ENCODE data around the gene SCTR. TPM values are rescaled to one million over a fixed set of nuclear protein-coding genes. Genes with fewer than 3 reads are reported as not detected.
A peak's percentile ranks its signal among the peaks of the same experiment; 100 is the strongest.

Gene SCTR
- total RNA-seq, result not detected in 2 replicates

GRCh38 chr2:119523952-119524694 lies at the start of gene SCTR:
SCTR (minus strand) TSS chr2:119524483; CDS start chr2:119524226, 257 bp downstream.
- Mint-ChIP-seq H3K36me3 (ENCODE audit: low read depth) (no peaks in the 10 kb centered on the region), H3K4me1 (no peaks in the 10 kb centered on the region), H3K27ac (no peak within 1 kb of the TSS), H3K27me3 (peaks cover 35% of the 10 kb centered on the region), H3K4me3 (no peak within 1 kb of the TSS), H3K9me3 (no peaks in the 10 kb centered on the region)
- no peak for DNase-seq
- intact Hi-C loops (cut with micrococcal nuclease), result no loop called here

GRCh38 chr2:119567292-119567691 lies 43.0 kb upstream of the SCTR start:
- DNase-seq, result no peak
- Mint-ChIP-seq H3K27ac (no peak overlapping the region), H3K36me3 (ENCODE audit: low read depth) (no peaks in the 10 kb centered on the region), H3K9me3 (no peaks in the 10 kb centered on the region), H3K4me1 (no peaks in the 10 kb centered on the region), H3K27me3 (peaks cover 14% of the 10 kb centered on the region), H3K4me3 (no peak overlapping the region)
- intact Hi-C loops (cut with micrococcal nuclease), result no loop called here

DNA sequence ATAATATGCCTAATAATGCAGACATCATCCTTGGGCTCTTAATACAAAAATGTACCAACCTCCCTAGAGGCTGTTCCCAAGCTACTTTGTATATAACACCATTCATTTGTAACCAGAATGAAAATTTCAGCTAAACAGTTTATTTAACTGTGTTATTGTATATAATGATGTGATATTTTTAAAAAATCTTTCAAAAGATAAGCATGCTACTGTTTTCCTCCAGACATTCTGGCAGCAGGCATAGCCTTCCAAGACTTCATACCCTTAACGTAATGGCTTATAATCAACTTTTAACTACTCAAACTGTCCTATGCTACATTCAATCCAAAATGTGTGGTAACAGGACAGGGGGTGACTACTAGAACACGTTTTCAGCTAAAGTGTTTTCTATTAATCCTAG lies 41.2 kb upstream of the SCTR start:
- Mint-ChIP-seq H3K9me3 (no peaks in the 10 kb centered on the region), H3K27me3 (peaks cover 13% of the 10 kb centered on the region), H3K36me3 (ENCODE audit: low read depth) (no peaks in the 10 kb centered on the region), H3K4me3 (no peak overlapping the region), H3K27ac (no peak overlapping the region), H3K4me1 (no peaks in the 10 kb centered on the region)
- intact Hi-C loops (cut with micrococcal nuclease), result no loop called here
- no peak for DNase-seq

DNA sequence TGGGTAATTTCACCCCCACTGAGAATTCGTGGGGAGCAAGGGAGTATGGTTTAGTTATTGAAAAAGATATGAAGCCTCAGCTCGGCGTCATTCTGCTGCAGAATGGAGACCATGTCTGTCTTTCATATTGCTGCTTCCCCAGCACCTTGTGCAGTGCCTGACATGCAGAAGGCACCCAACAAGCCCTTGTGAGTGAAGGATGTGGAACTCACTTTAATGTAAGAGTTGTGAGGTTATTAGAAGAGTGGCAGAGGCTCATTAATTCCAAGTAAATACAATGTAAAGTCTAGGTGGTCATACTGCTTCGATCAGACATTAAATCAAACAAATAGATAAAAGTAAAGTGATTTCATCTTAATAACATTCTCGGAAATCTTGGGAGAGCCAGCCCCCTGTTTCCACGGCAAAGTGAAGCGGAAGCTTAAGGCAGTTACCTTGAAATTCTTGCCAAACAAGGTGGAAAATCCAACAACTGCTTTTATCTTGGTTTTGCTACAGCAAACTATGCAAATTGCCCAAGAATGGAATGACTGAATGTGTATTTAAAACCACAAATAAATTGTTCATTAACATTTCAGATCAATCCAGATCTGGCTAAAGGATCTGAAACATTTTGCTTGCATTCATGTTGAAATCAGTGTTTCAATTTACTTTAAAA lies 29.5 kb upstream of the SCTR start:
- no peaks in the 10 kb centered on the region for H3K36me3 Mint-ChIP-seq (ENCODE audit: low read depth)
- H3K27me3 Mint-ChIP-seq, result peaks cover 7% of the 10 kb centered on the region
- peak; percentile 47 for DNase-seq
- no peak overlapping the region for H3K4me3 Mint-ChIP-seq
- no peaks in the 10 kb centered on the region for H3K4me1 Mint-ChIP-seq
- intact Hi-C loops (cut with micrococcal nuclease), result no loop called here
- no peaks in the 10 kb centered on the region for H3K9me3 Mint-ChIP-seq
- no peak overlapping the region for H3K27ac Mint-ChIP-seq

DNA sequence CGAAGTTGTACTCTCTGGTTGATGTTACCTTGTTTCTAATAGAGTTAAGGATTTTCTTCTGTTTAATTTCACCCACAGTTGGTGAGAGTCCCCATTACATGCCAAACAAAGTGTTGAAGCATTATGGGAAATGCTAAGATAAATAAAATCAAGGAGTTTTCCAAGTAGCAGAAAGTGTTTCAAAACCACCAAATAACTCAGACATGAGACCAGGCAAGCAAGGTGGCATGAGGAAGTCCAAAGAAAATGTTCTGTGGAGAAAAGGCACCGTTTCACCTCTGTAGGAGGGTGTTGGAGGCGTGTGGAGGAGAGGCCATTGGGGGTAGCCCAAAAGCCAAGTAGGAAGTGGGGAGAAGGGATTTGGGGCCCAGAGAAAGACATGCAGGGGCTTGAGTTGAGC lies 28.6 kb upstream of the SCTR start:
- Mint-ChIP-seq H3K27ac (no peak overlapping the region), H3K4me3 (no peak overlapping the region), H3K36me3 (ENCODE audit: low read depth) (no peaks in the 10 kb centered on the region), H3K4me1 (no peaks in the 10 kb centered on the region), H3K9me3 (no peaks in the 10 kb centered on the region), H3K27me3 (peaks cover 7% of the 10 kb centered on the region)
- peak; percentile 40 for DNase-seq
- intact Hi-C loops (cut with micrococcal nuclease), result no loop called here

GRCh38 chr2:119550856-119551255 lies 26.6 kb upstream of the SCTR start:
- Mint-ChIP-seq H3K36me3 (ENCODE audit: low read depth) (no peaks in the 10 kb centered on the region), H3K4me3 (no peak overlapping the region), H3K9me3 (no peaks in the 10 kb centered on the region), H3K27ac (no peak overlapping the region), H3K27me3 (peaks cover 13% of the 10 kb centered on the region), H3K4me1 (no peaks in the 10 kb centered on the region)
- intact Hi-C loops (cut with micrococcal nuclease), result no loop called here
- DNase-seq, result no peak

DNA sequence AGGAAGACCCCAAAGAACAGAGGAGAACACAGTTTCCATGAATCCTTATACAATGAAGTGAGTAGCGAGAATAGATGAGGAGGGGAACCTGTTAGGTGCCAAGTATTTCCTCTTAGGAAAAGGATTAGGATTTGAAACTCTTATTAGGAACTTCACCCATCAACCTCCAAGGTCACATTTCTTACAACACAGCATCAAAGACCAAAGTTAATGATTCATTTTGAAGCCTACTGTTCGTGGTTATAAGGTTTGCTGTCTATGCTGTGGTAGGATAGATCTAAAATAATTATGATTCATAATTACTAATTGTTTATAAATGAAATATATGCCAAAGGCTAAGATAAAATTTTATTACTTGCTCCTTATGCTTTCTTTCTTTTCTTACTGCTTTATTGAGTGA lies 26.1 kb upstream of the SCTR start:
- intact Hi-C loops (cut with micrococcal nuclease), result no loop called here
- Mint-ChIP-seq H3K27ac (no peak overlapping the region), H3K36me3 (ENCODE audit: low read depth) (no peaks in the 10 kb centered on the region), H3K4me3 (no peak overlapping the region), H3K9me3 (no peaks in the 10 kb centered on the region), H3K4me1 (no peaks in the 10 kb centered on the region), H3K27me3 (peaks cover 16% of the 10 kb centered on the region)
- DNase-seq, result no peak

GRCh38 chr2:119549241-119549640 lies 25.0 kb upstream of the SCTR start:
- intact Hi-C loops (cut with micrococcal nuclease), result no loop called here

DNA sequence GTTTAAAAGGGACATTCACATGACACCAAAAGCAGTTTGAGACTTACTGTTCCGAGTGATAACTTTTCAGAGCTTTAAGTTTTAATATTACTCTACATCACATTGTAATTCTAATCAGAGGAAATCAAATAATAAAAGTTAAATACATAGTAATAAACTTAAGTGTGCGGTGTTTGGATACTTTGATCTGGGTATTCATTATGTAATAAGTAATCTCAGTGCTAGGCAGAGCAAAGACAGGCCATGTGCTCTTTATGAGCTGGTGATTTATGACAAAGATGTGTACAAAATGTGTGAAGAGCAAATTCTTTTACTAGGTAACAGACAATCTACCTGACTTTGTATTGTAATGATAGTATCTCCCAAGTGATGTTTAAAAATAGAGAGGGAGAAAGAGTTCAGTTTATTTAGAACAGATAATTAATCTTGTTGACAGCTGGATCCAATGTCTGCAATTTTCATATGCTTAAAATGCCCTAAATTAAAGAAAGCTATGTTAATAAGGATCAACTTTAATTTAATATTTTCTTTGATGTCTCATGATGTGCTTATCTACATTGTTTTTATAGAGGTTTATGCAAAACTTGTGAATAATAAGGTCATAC lies 24.3 kb upstream of the SCTR start:
- H3K36me3 Mint-ChIP-seq (ENCODE audit: low read depth), result peaks cover 2% of the 10 kb centered on the region
- intact Hi-C loops (cut with micrococcal nuclease), result no loop called here
- H3K27ac Mint-ChIP-seq, result no peak overlapping the region
- peaks cover 24% of the 10 kb centered on the region for H3K27me3 Mint-ChIP-seq
- peaks cover 4% of the 10 kb centered on the region for H3K9me3 Mint-ChIP-seq
- DNase-seq, result no peak
- H3K4me3 Mint-ChIP-seq, result no peak overlapping the region
- H3K4me1 Mint-ChIP-seq, result peaks cover 5% of the 10 kb centered on the region

More at GRCh38 chr2:119549241-119549640, 25.0 kb upstream of the SCTR start:
- peaks cover 2% of the 10 kb centered on the region for H3K4me1 Mint-ChIP-seq
- H3K4me3 Mint-ChIP-seq, result no peak overlapping the region
- peaks cover 20% of the 10 kb centered on the region for H3K27me3 Mint-ChIP-seq
- H3K27ac Mint-ChIP-seq, result no peak overlapping the region
- no peak for DNase-seq
- peaks cover 2% of the 10 kb centered on the region for H3K36me3 Mint-ChIP-seq (ENCODE audit: low read depth)
- H3K9me3 Mint-ChIP-seq, result peaks cover 4% of the 10 kb centered on the region

GRCh38 chr2:119546447-119546767 lies 22.1 kb upstream of the SCTR start:
- peaks cover 34% of the 10 kb centered on the region for H3K27me3 Mint-ChIP-seq
- H3K9me3 Mint-ChIP-seq, result peaks cover 9% of the 10 kb centered on the region
- peaks cover 5% of the 10 kb centered on the region for H3K4me1 Mint-ChIP-seq
- no peak overlapping the region for H3K4me3 Mint-ChIP-seq
- peaks cover 2% of the 10 kb centered on the region for H3K36me3 Mint-ChIP-seq (ENCODE audit: low read depth)
- no peak overlapping the region for H3K27ac Mint-ChIP-seq
- intact Hi-C loops (cut with micrococcal nuclease), result no loop called here
- no peak for DNase-seq

- H3K4me1 Mint-ChIP-seq, result peaks cover 5% of the 10 kb centered on the region
- H3K4me3 Mint-ChIP-seq, result no peak overlapping the region
- peaks cover 34% of the 10 kb centered on the region for H3K27me3 Mint-ChIP-seq
- H3K27ac Mint-ChIP-seq, result no peak overlapping the region
- DNase-seq, result no peak
- H3K36me3 Mint-ChIP-seq (ENCODE audit: low read depth), result peaks cover 2% of the 10 kb centered on the region
- peaks cover 9% of the 10 kb centered on the region for H3K9me3 Mint-ChIP-seq
- intact Hi-C loops (cut with micrococcal nuclease), result no loop called here
Measured at GRCh38 chr2:119545754-119546446, 21.6 kb upstream of the SCTR start.

GRCh38 chr2:119544939-119545475 lies 20.7 kb upstream of the SCTR start:
- no peak for DNase-seq
- Mint-ChIP-seq H3K36me3 (ENCODE audit: low read depth) (peaks cover 2% of the 10 kb centered on the region), H3K27ac (no peak overlapping the region), H3K4me3 (peak overlapping the region; percentile 36), H3K27me3 (peaks cover 34% of the 10 kb centered on the region), H3K4me1 (peaks cover 5% of the 10 kb centered on the region), H3K9me3 (peaks cover 9% of the 10 kb centered on the region)
- intact Hi-C loops (cut with micrococcal nuclease), result no loop called here

DNA sequence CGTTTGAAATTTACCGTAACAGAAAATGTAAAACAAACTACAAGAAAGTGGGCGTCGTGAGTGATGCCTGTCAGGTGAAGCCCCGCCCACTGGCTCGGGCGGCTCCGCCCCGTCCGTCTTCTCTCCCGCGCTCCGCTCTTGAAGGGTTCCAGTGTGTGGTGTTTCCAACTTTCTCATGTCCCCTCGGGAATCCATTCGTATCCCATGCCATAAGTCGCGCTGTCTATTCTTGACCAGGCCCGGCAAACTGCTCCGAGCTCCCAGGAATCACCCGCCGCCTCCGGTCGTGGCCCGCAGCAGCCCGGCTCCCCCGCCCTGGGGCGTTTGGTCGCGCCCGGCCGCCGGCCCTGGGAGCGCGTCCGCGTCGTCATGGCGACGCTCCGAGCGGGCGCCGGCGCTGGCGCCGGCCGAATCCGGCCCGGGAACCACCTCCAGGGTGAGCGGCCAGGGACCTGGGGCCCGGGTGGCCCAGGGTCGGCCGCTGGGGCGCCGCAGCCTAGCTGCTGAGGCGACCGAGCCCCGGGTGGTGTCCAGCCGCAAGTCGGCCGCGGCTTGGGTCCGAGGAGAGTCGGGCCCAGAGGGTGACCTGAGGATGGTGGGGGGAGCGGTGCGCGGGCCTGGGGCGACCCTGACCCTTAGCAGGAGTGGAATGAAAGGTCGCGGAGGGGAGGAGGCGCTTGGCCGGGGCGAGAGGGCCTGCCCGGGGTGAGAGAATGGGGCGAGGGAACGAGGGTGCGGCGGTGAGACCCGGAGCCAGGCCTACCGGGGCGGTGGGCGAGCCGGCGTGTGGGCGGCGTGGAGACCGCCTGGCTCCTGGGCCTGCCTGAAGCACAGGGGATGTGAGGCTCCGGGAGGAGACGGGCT lies 20.0 kb upstream of the SCTR start, which contains the start of gene CFAP221:
Gene CFAP221 (plus strand): TSS at position 375 of the 864 bp plus-strand sequence. CDS start 1,683 bp downstream, outside the sequence.
- Mint-ChIP-seq H3K27ac (no peak within 1 kb of the TSS), H3K4me1 (peaks cover 5% of the 10 kb centered on the region), H3K4me3 (peak within 1 kb of the TSS; percentile 73), H3K36me3 (ENCODE audit: low read depth) (peaks cover 2% of the 10 kb centered on the region), H3K27me3 (peaks cover 34% of the 10 kb centered on the region), H3K9me3 (peaks cover 9% of the 10 kb centered on the region)
- peak; percentile 81 for DNase-seq
- intact Hi-C loops (cut with micrococcal nuclease), result no loop called here

Measured in activated CD4-positive, alpha-beta T cell treated with anti-CD3 and anti-CD28 coated beads, Interleukin-2, amount 10 ng/mL, durations not matched to agents 24 days and 14 days (primary cell).